Tibial nerve (tissue), 4 donors: ENCODE results near the gene SLC1A7. TPM values are rescaled to one million over a fixed set of nuclear protein-coding genes. Genes with fewer than 3 reads are reported as not detected.
A peak's percentile ranks its signal among the peaks of the same experiment; 100 is the strongest.

ENCODE experiments used
- DNase-seq, 2 donors: peaks; one replicate each; pipeline ENCODE4 v3.0.0-alpha.2; 2019; ENCODE audit warnings: low spot score in 2 of 2
- H3K27ac ChIP-seq, 4 donors: fragments of 200-600 bp; sonication (generic) in 3 of 4; one replicate each; pipeline ENCODE4 v1.5.1; 2017 to 2019; ENCODE audit warnings: mild to moderate bottlenecking in 1 of 4
- H3K27me3 ChIP-seq, 2 donors: fragments of 200-600 bp; sonication (generic) in 1 of 2; one replicate each; pipeline versions ENCODE4 v1.5.1 to v1.6.0; 2017 to 2019
- H3K36me3 ChIP-seq, 3 donors: fragments of 200-600 bp; sonication (generic); one replicate each; pipeline ENCODE4 v1.5.1; 2018 to 2019
- H3K4me1 ChIP-seq, 4 donors: fragments of 200-600 bp; sonication (generic) in 3 of 4; one replicate each; pipeline ENCODE4 v1.5.1; 2017 to 2019
- H3K4me3 ChIP-seq, 4 donors: fragments of 200-600 bp; sonication (generic) in 3 of 4; one replicate each; pipeline ENCODE4 v1.5.1; 2017 to 2019; ENCODE audit warnings: mild to moderate bottlenecking in 1 of 4, moderate library complexity in 1 of 4
- H3K9me3 ChIP-seq, 4 donors: fragments of 200-600 bp; sonication (generic) in 3 of 4; one replicate each; pipeline ENCODE4 v1.5.1; 2017 to 2019
- CTCF ChIP-seq, 5 experiments: fragments of 200-600 bp in 3 of 5; fragments of 450-650 bp in 2 of 5; sonication (generic) in 3 of 5; IDR thresholded peaks; one replicate each; pipeline ENCODE4 v1.5.1; 2016 to 2019; ENCODE audit warnings: antibody characterized with exemption in 5 of 5, mild to moderate bottlenecking in 3 of 5, moderate library complexity in 2 of 5
- EP300 ChIP-seq, 2 donors: sonication (generic); formaldehyde crosslinking; IDR thresholded peaks; one replicate each; pipeline ENCODE4 v1.6.1; 2017; ENCODE audit warnings: antibody characterized with exemption in 2 of 2, mild to moderate bottlenecking in 1 of 2
- POLR2A ChIP-seq, 2 donors: fragments of 450-650 bp; IDR thresholded peaks; one replicate each; pipeline ENCODE4 v1.6.1; 2017; ENCODE audit warnings: antibody characterized with exemption in 2 of 2, mild to moderate bottlenecking in 2 of 2, moderate library complexity in 2 of 2
- WGBS, 2 donors: methylation state at CpG; one replicate each; pipeline ENCODE4 v1.1.5; 2018; 5-methylcytosine and 5-hydroxymethylcytosine counted together
- total RNA-seq, 4 donors: library from RNA; depleted of rRNA; stranded (reverse); fragments of >200 nt; gene quantifications; one replicate each; pipeline ENCODE4 v1.1.0, GENCODE V29; 2016

SLC1A7 gene
- total RNA-seq, 4 donors from 2014 or later: 0.66 to 1.6 TPM; not detected in 2

GRCh38 chr1:53172426-53173128 is 30.1 kb upstream of the SLC1A7 start:
- no peaks in the 10 kb centered on the region for H3K27me3 ChIP-seq
- no peak for DNase-seq
- no peaks in the 10 kb centered on the region for H3K36me3 ChIP-seq
- no peak overlapping the region for H3K4me3 ChIP-seq
- 21 to 28% methylated on average over 6 of the region's 6 CpGs for WGBS, 2 donors
- peaks cover 0 to 25% (median 0%) of the 10 kb centered on the region in 4 donors for H3K4me1 ChIP-seq
- TF ChIP-seq CTCF (IDR thresholded peaks at IDR 0.05) (peak in 1 of 5 experiments; percentile 7), POLR2A (IDR thresholded peaks at IDR 0.05) (no peak)
- no peaks in the 10 kb centered on the region for H3K9me3 ChIP-seq
- no peak overlapping the region for H3K27ac ChIP-seq

- Histone ChIP-seq H3K36me3 (no peaks in the 10 kb centered on the region), H3K9me3 (no peaks in the 10 kb centered on the region), H3K27me3 (no peaks in the 10 kb centered on the region), H3K4me3 (no peak overlapping the region), H3K27ac (peak overlapping the region in 1 of 4 donors; percentile 68), H3K4me1 (peaks cover 0 to 16% (median 0%) of the 10 kb centered on the region in 4 donors)
- DNase-seq: no peak
- TF ChIP-seq POLR2A (IDR thresholded peaks at IDR 0.05) (no peak), CTCF (IDR thresholded peaks at IDR 0.05) (no peak), EP300 (IDR thresholded peaks at IDR 0.05) (no peak)
- 60 to 63% methylated on average over 8 of the region's 8 CpGs for WGBS, 2 donors
Measured at GRCh38 chr1:53166912-53167311, 24.5 kb upstream of the SLC1A7 start.

- Histone ChIP-seq H3K9me3 (no peaks in the 10 kb centered on the region), H3K4me1 (peaks cover 0 to 15% (median 0%) of the 10 kb centered on the region in 4 donors), H3K4me3 (no peak overlapping the region), H3K36me3 (no peaks in the 10 kb centered on the region), H3K27me3 (no peaks in the 10 kb centered on the region), H3K27ac (peak overlapping the region in 1 of 4 donors; percentile 68)
- WGBS, 2 donors: 81 to 83% methylated on average over 6 of the region's 6 CpGs
- DNase-seq: no peak
- TF ChIP-seq POLR2A (IDR thresholded peaks at IDR 0.05): no peak
- no peak for TF ChIP-seq EP300 (IDR thresholded peaks at IDR 0.05)
- no peak for TF ChIP-seq CTCF (IDR thresholded peaks at IDR 0.05)
Measured at GRCh38 chr1:53166366-53166765, 23.9 kb upstream of the SLC1A7 start.

- 71 to 72% methylated on average over 5 of the region's 5 CpGs for WGBS, 2 donors
- peak in 1 of 2 donors; percentile 71 for DNase-seq
- no peaks in the 10 kb centered on the region for H3K9me3 ChIP-seq
- H3K4me1 ChIP-seq: peaks cover 0 to 15% (median 0%) of the 10 kb centered on the region in 4 donors
- H3K36me3 ChIP-seq: no peaks in the 10 kb centered on the region
- no peak overlapping the region for H3K4me3 ChIP-seq
- H3K27me3 ChIP-seq: no peaks in the 10 kb centered on the region
- TF ChIP-seq EP300 (IDR thresholded peaks at IDR 0.05) (peak in 1 of 2 donors; percentile 85), POLR2A (IDR thresholded peaks at IDR 0.05) (no peak), CTCF (IDR thresholded peaks at IDR 0.05) (no peak)
- peak overlapping the region in 1 of 4 donors; percentile 68 for H3K27ac ChIP-seq
Measured at GRCh38 chr1:53165408-53165961, 23.0 kb upstream of the SLC1A7 start.

- TF ChIP-seq POLR2A (IDR thresholded peaks at IDR 0.05) (no peak), CTCF (IDR thresholded peaks at IDR 0.05) (no peak), EP300 (IDR thresholded peaks at IDR 0.05) (no peak)
- no peak for DNase-seq
- Histone ChIP-seq H3K27me3 (no peaks in the 10 kb centered on the region), H3K9me3 (no peaks in the 10 kb centered on the region), H3K36me3 (no peaks in the 10 kb centered on the region), H3K4me1 (peaks cover 0 to 15% (median 0%) of the 10 kb centered on the region in 4 donors), H3K27ac (no peak overlapping the region), H3K4me3 (no peak overlapping the region)
- WGBS, 2 donors: 80 to 81% methylated on average over 10 of the region's 10 CpGs
Measured at GRCh38 chr1:53163291-53163768, 20.9 kb upstream of the SLC1A7 start.
